Endothelial cell of umbilical vein (primary cell): ENCODE data around the gene CRYL1. TPM values are rescaled to one million over a fixed set of nuclear protein-coding genes. Genes with fewer than 3 reads are reported as not detected.

Experiments
- BruUV-seq: library from RNA; stranded (reverse); fragments of 400-500 nt; replicated peaks from 2 replicates; lab custom pipeline; 2021; lab: Mats Ljungman, UMichigan
- CTCF ChIA-PET: fragments of 300-600, 350-600 bp; sonication (Branson Sonifier 250); formaldehyde crosslinking; loops from one replicate; lab custom pipeline; 2021; ENCODE audit warnings: antibody characterized with exemption, inconsistent platforms; lab: Charles Lee
- POLR2A ChIA-PET: fragments of 300-600, 350-600 bp; sonication (Branson Sonifier 250); formaldehyde crosslinking; loops from one replicate; lab custom pipeline; 2021; ENCODE audit warnings: antibody characterized with exemption, inconsistent platforms; lab: Charles Lee
- DNase-seq: peaks from one replicate; pipeline ENCODE4 v3.0.0-alpha.2; 2011; ENCODE audit warnings: low read depth, low spot score
- FAIRE-seq: peaks from 2 replicates; lab custom pipeline; 2011; peaks lifted over from hg19 to GRCh38; lab: Jason Lieb, UNC
- H2AFZ ChIP-seq: 2 replicates; pipeline ENCODE4 v1.6.0; 2012; ENCODE audit warnings: low read depth, low read length, control low read depth, inconsistent platforms
- H3K27ac ChIP-seq: 2 replicates; pipeline ENCODE4 v1.5.1; 2011; ENCODE audit warnings: low read depth, mild to moderate bottlenecking, control low read depth, low read length, moderate library complexity; ENCODE audit not compliant: insufficient read depth
- H3K27me3 ChIP-seq, 2 experiments: 2 replicates each; pipeline versions ENCODE4 v1.6.0 to v1.6.1; 2011; ENCODE audit warnings: low read length in 2 of 2, mixed read lengths in 1 of 2; ENCODE audit not compliant: control insufficient read depth in 2 of 2, insufficient read depth in 2 of 2
- H3K36me3 ChIP-seq, 2 experiments: 2 replicates in 1 of 2; 3 replicates in 1 of 2; pipeline ENCODE4 v1.5.1; 2011; ENCODE audit warnings: low read length in 2 of 2, mild to moderate bottlenecking in 1 of 2, moderate library complexity in 1 of 2; ENCODE audit not compliant: control insufficient read depth in 2 of 2, insufficient read depth in 2 of 2; ENCODE audit errors: extremely low read depth in 1 of 2
- H3K4me1 ChIP-seq: 3 replicates; pipeline ENCODE4 v1.5.1; 2011; ENCODE audit warnings: mild to moderate bottlenecking, low read length; ENCODE audit not compliant: control insufficient read depth, insufficient read depth; ENCODE audit errors: extremely low read depth
- H3K4me2 ChIP-seq: 2 replicates; pipeline ENCODE4 v1.6.1; 2011; ENCODE audit warnings: low read length, control low read depth, mixed read lengths; ENCODE audit not compliant: insufficient read depth
- H3K4me3 ChIP-seq, 3 experiments: fragments of 200-600 bp in 1 of 3; sonication (generic), shearing (Covaris generic) in 1 of 3; replicated peaks in 1 of 3; 2 replicates each; pipeline ENCODE4 v1.5.1; 2011 to 2016; ENCODE audit warnings: control low read depth in 3 of 3, low read length in 3 of 3, mild to moderate bottlenecking in 2 of 3, inconsistent platforms in 1 of 3, low read depth in 1 of 3, moderate library complexity in 1 of 3; ENCODE audit not compliant: insufficient read depth in 1 of 3
- H3K79me2 ChIP-seq: 2 replicates; pipeline ENCODE4 v1.6.0; 2012; ENCODE audit warnings: low read length, inconsistent platforms; ENCODE audit not compliant: control insufficient read depth, insufficient read depth
- H3K9ac ChIP-seq: replicated peaks from 2 replicates; pipeline ENCODE3; 2011; ENCODE audit warnings: low read length, control low read depth; ENCODE audit not compliant: insufficient read depth; ENCODE audit errors: extremely low read depth
- H3K9me1 ChIP-seq: replicated peaks from 3 replicates; pipeline ENCODE4 v1.6.0; 2011; ENCODE audit warnings: mild to moderate bottlenecking, low read length; ENCODE audit not compliant: control insufficient read depth, insufficient read depth; ENCODE audit errors: extremely low read depth
- H3K9me3 ChIP-seq: replicated peaks from 2 replicates; pipeline ENCODE4 v1.5.1; 2012; ENCODE audit warnings: low read length, inconsistent platforms; ENCODE audit not compliant: control insufficient read depth, insufficient read depth
- H4K20me1 ChIP-seq: replicated peaks from 2 replicates; pipeline ENCODE3; 2011; ENCODE audit warnings: mild to moderate bottlenecking, low read length; ENCODE audit not compliant: control insufficient read depth, insufficient read depth; ENCODE audit errors: extremely low read depth
- EZH2 ChIP-seq: IDR thresholded peaks from 2 replicates; pipeline ENCODE4 v1.6.1; 2012; ENCODE audit warnings: borderline replicate concordance, low read depth, mild to moderate bottlenecking, moderate library complexity, low read length, inconsistent platforms; ENCODE audit not compliant: severe bottlenecking
- FOS ChIP-seq: IDR thresholded peaks from 2 replicates; pipeline ENCODE4 v1.6.1; 2011; ENCODE audit warnings: mild to moderate bottlenecking, low read length, moderate library complexity, borderline replicate concordance; ENCODE audit not compliant: insufficient read depth
- GATA2 ChIP-seq: IDR thresholded peaks from 2 replicates; pipeline ENCODE4 v1.7.0; 2011; ENCODE audit warnings: low read depth, mild to moderate bottlenecking, moderate library complexity, mixed read lengths, low read length; ENCODE audit not compliant: insufficient read length, insufficient read depth
- JUN ChIP-seq: IDR thresholded peaks from 2 replicates; pipeline ENCODE4 v1.6.1; 2011; ENCODE audit warnings: borderline replicate concordance, low read depth; ENCODE audit not compliant: insufficient read length, insufficient read depth
- MYC ChIP-seq: IDR thresholded peaks from one replicate; pipeline ENCODE4 v1.6.1; 2011; ENCODE audit warnings: mild to moderate bottlenecking, low read depth, low read length
- POLR2A ChIP-seq: IDR thresholded peaks from 2 replicates; pipeline ENCODE4 v1.6.1; 2012; ENCODE audit warnings: low read depth, mild to moderate bottlenecking, control low read depth, low read length
- POLR2AphosphoS5 ChIP-seq: IDR thresholded peaks from 2 replicates; pipeline ENCODE4 v1.6.1; 2012; ENCODE audit warnings: low read depth, mild to moderate bottlenecking, control low read depth, low read length, moderate library complexity; ENCODE audit not compliant: insufficient read depth
- dilution Hi-C: fragments of 300-500 bp; cut with MboI; formaldehyde crosslinking; loops from one replicate; pipeline ENCODE4 v1.15.0; 2019; ENCODE audit warnings: low sequenced_read_pairs; ENCODE audit not compliant: extremely low pct_ligation_motif_present
- intact Hi-C: fragments of 100-400 bp; cut with micrococcal nuclease; formaldehyde crosslinking; loops from one replicate; pipeline ENCODE4 v1.10.0; 2022
- polyA plus RNA-seq, 4 experiments: library from polyadenylated mRNA; depleted of rRNA in 3 of 4; stranded (reverse) in 3 of 4; unstranded in 1 of 4; fragments of >200 nt; gene quantifications; 2 replicates each; pipeline versions ENCODE4 v1.2.1 to v1.2.3, GENCODE V29; 2011 to 2012; ENCODE audit warnings: missing spikeins in 1 of 4
- total RNA-seq: library from RNA; stranded (reverse); gene quantifications from 2 replicates; pipeline ENCODE4 v1.2.3, GENCODE V29; 2021
- TF ChIP-seq, protein P1 (sequence below): IDR thresholded peaks from 2 replicates; pipeline ENCODE4 v1.6.1; 2011; ENCODE audit not compliant: insufficient read depth, insufficient read length
- TF ChIP-seq, protein P2 (sequence below), 2 donors: IDR thresholded peaks; 1 replicate in 1 of 2; 2 replicates in 1 of 2; pipeline ENCODE4 v1.5.1; 2011; ENCODE audit warnings: low read length in 2 of 2, mild to moderate bottlenecking in 2 of 2, moderate library complexity in 2 of 2, control low read depth in 1 of 2, inconsistent platforms in 1 of 2, low read depth in 1 of 2; ENCODE audit not compliant: insufficient read depth in 1 of 2; ENCODE audit errors: extremely low read depth in 1 of 2

The CRYL1 gene
- total and polyA plus RNA-seq, 2 donors (not counting 3 experiments of a cell fraction or from before 2014, with no cell fraction given) = 13.9 to 39.0 TPM

DNA sequence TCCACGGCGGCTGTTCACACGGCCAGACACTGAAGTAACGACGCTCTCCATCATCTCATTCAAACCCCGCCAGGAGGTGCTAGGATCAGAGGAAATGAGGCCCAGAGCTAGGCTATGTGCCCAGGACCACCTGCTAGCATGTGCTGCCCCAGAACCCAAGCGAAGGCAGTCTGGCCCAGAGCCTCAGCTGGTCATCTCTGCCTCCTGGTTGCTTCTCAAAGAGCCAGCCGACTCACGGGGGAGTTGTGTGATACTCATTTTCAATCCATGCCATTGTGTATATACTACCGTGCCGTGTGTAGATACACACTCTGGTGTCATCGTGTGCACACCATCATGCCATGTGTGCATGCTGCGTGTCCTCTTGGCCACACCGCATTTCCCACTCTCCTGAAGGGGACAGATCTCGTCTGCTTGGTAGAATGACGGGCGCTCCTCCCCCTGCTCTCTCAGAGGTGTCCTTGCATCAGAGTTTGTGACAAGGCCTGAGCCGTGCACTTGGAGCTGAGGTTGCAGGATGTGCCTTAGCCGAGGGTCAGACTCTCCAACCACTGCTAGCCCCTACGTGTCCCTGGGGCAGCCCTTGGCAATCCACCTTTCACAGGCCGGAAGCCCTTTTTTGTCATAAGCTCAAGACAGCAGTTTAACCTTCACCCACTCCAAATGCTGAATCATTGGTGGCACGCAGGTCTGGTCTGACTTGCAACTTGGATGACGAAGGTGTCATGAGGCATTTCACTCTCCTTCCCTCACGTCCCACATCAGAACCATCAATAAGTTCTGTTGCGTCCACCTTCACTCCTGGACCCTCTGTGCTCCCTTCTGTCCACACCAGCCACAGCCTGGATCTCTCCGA, 130.4 kb downstream of the CRYL1 start:
- TF ChIP-seq JUN (no peak), MYC (no peak), EZH2 (no peak), GATA2 (no peak), POLR2AphosphoS5 (no peak), POLR2A (no peak), FOS (no peak)
- TF ChIP-seq, protein P1, sequence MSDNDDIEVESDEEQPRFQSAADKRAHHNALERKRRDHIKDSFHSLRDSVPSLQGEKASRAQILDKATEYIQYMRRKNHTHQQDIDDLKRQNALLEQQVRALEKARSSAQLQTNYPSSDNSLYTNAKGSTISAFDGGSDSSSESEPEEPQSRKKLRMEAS = no peak
- TF ChIP-seq, protein P2, sequence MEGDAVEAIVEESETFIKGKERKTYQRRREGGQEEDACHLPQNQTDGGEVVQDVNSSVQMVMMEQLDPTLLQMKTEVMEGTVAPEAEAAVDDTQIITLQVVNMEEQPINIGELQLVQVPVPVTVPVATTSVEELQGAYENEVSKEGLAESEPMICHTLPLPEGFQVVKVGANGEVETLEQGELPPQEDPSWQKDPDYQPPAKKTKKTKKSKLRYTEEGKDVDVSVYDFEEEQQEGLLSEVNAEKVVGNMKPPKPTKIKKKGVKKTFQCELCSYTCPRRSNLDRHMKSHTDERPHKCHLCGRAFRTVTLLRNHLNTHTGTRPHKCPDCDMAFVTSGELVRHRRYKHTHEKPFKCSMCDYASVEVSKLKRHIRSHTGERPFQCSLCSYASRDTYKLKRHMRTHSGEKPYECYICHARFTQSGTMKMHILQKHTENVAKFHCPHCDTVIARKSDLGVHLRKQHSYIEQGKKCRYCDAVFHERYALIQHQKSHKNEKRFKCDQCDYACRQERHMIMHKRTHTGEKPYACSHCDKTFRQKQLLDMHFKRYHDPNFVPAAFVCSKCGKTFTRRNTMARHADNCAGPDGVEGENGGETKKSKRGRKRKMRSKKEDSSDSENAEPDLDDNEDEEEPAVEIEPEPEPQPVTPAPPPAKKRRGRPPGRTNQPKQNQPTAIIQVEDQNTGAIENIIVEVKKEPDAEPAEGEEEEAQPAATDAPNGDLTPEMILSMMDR (IDR thresholded peaks at IDR 0.05; ENCODE audit: extremely low read depth in 1 of 2, insufficient read depth in 1 of 2, low read depth in 1 of 2, low read length in 2 of 2) = no peak
- Histone ChIP-seq H3K36me3 (no peaks in the 10 kb centered on the region), H3K27ac (no peak overlapping the region), H3K9me3 (no peaks in the 10 kb centered on the region), H3K27me3 (no peaks in the 10 kb centered on the region), H3K9ac (no peak overlapping the region), H3K4me3 (no peak overlapping the region), H3K79me2 (no peaks in the 10 kb centered on the region), H4K20me1 (no peaks in the 10 kb centered on the region), H3K4me1 (no peaks in the 10 kb centered on the region), H3K4me2 (no peak overlapping the region), H3K9me1 (no peaks in the 10 kb centered on the region), H2AFZ (no peak overlapping the region)
- ChIA-PET POLR2A (no interaction called here), CTCF (no interaction called here)
- dilution Hi-C loops = no loop called here
- intact Hi-C loops = no loop called here
- FAIRE-seq (no peak), DNase-seq (no peak)
- BruUV-seq = no TSS peak
